ENCODE results near the gene PTPRT.

PTPRT gene

DNA sequence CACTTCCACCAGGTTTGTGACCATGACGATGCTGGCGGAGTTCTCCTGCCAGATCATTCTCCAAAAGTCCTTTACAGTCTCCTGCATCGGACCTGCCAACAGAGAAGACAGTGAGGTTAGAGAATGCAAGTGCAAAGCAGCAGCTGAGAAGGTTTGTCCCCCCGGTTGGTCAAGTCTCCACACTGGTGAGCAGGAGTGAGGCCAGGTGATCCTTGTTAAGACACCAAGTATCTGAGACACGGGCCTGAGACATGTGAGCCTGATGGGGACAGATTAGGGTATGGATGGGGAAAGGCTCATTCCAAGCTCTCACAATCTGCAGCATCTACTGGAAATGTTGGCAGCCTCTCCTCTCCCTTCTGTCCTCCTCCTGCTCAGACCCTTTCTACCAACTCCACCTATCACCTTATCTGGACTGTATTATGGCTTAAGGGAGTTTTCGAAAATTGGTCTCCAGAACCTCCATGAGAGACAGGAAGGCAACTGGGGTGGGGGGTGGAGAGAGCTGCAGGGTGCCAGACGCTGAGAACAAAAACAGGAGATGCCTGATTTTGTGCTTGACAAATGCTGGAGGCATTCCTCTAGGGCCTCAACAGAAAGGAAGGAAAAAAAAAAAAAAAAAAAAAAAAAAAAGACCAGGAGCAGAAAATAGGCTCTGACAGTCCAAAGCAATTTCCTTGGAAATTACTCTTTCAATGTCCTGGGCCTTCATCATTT lies 1071.1 kb downstream of the PTPRT start:
- Histone ChIP-seq H3K4me3 (ENCODE audit: low read depth in 1 of 5, low read length in 5 of 5) (no peak overlapping the region), H3K9me3 (ENCODE audit: control insufficient read depth in 5 of 5, low read length in 5 of 5) (no peaks in the 10 kb centered on the region), H3K4me1 (ENCODE audit: control insufficient read depth in 5 of 5, insufficient read depth in 5 of 5, low read length in 5 of 5) (no peaks in the 10 kb centered on the region), H3K36me3 (ENCODE audit: control insufficient read depth in 5 of 5, insufficient read depth in 5 of 5, low read length in 5 of 5) (no peaks in the 10 kb centered on the region), H3K27ac (ENCODE audit: low read depth, low read length) (no peak overlapping the region), H3K27me3 (ENCODE audit: control insufficient read depth in 5 of 5, insufficient read depth in 4 of 5, low read length in 5 of 5) (peaks cover 0 to 5% (median 0%) of the 10 kb centered on the region in 5 donors), H3K9ac (ENCODE audit: low read length in 5 of 5) (no peak overlapping the region)

GRCh38 chr20:42118001-42118400 lies 1071.7 kb downstream of the PTPRT start:
- Histone ChIP-seq H3K27me3 (ENCODE audit: control insufficient read depth in 5 of 5, insufficient read depth in 4 of 5, low read length in 5 of 5) (peaks cover 0 to 5% (median 0%) of the 10 kb centered on the region in 5 donors), H3K4me3 (ENCODE audit: low read depth in 1 of 5, low read length in 5 of 5) (no peak overlapping the region), H3K27ac (ENCODE audit: low read depth, low read length) (no peak overlapping the region), H3K9me3 (ENCODE audit: control insufficient read depth in 5 of 5, low read length in 5 of 5) (no peaks in the 10 kb centered on the region), H3K36me3 (ENCODE audit: control insufficient read depth in 5 of 5, insufficient read depth in 5 of 5, low read length in 5 of 5) (no peaks in the 10 kb centered on the region), H3K9ac (ENCODE audit: low read length in 5 of 5) (no peak overlapping the region), H3K4me1 (ENCODE audit: control insufficient read depth in 5 of 5, insufficient read depth in 5 of 5, low read length in 5 of 5) (no peaks in the 10 kb centered on the region)

- Histone ChIP-seq H3K27ac (ENCODE audit: low read depth, low read length) (no peak overlapping the region), H3K9ac (ENCODE audit: low read length in 5 of 5) (no peak overlapping the region), H3K4me1 (ENCODE audit: control insufficient read depth in 5 of 5, insufficient read depth in 5 of 5, low read length in 5 of 5) (no peaks in the 10 kb centered on the region), H3K36me3 (ENCODE audit: control insufficient read depth in 5 of 5, insufficient read depth in 5 of 5, low read length in 5 of 5) (no peaks in the 10 kb centered on the region), H3K27me3 (ENCODE audit: control insufficient read depth in 5 of 5, insufficient read depth in 4 of 5, low read length in 5 of 5) (peaks cover 0 to 3% (median 0%) of the 10 kb centered on the region in 5 donors), H3K4me3 (ENCODE audit: low read depth in 1 of 5, low read length in 5 of 5) (no peak overlapping the region), H3K9me3 (ENCODE audit: control insufficient read depth in 5 of 5, low read length in 5 of 5) (no peaks in the 10 kb centered on the region)
Measured at GRCh38 chr20:42113236-42113635, 1076.5 kb downstream of the PTPRT start.

GRCh38 chr20:42112161-42112560 lies 1077.5 kb downstream of the PTPRT start:
- Histone ChIP-seq H3K9me3 (ENCODE audit: control insufficient read depth in 5 of 5, low read length in 5 of 5) (no peaks in the 10 kb centered on the region), H3K27me3 (ENCODE audit: control insufficient read depth in 5 of 5, insufficient read depth in 4 of 5, low read length in 5 of 5) (peaks cover 0 to 3% (median 0%) of the 10 kb centered on the region in 5 donors), H3K27ac (ENCODE audit: low read depth, low read length) (no peak overlapping the region), H3K4me1 (ENCODE audit: control insufficient read depth in 5 of 5, insufficient read depth in 5 of 5, low read length in 5 of 5) (no peaks in the 10 kb centered on the region), H3K9ac (ENCODE audit: low read length in 5 of 5) (no peak overlapping the region), H3K36me3 (ENCODE audit: control insufficient read depth in 5 of 5, insufficient read depth in 5 of 5, low read length in 5 of 5) (no peaks in the 10 kb centered on the region), H3K4me3 (ENCODE audit: low read depth in 1 of 5, low read length in 5 of 5) (no peak overlapping the region)

GRCh38 chr20:42111349-42111748 lies 1078.4 kb downstream of the PTPRT start:
- Histone ChIP-seq H3K27ac (ENCODE audit: low read depth, low read length) (no peak overlapping the region), H3K27me3 (ENCODE audit: control insufficient read depth in 5 of 5, insufficient read depth in 4 of 5, low read length in 5 of 5) (peaks cover 0 to 3% (median 0%) of the 10 kb centered on the region in 5 donors), H3K4me1 (ENCODE audit: control insufficient read depth in 5 of 5, insufficient read depth in 5 of 5, low read length in 5 of 5) (no peaks in the 10 kb centered on the region), H3K36me3 (ENCODE audit: control insufficient read depth in 5 of 5, insufficient read depth in 5 of 5, low read length in 5 of 5) (no peaks in the 10 kb centered on the region), H3K4me3 (ENCODE audit: low read depth in 1 of 5, low read length in 5 of 5) (no peak overlapping the region), H3K9me3 (ENCODE audit: control insufficient read depth in 5 of 5, low read length in 5 of 5) (no peaks in the 10 kb centered on the region), H3K9ac (ENCODE audit: low read length in 5 of 5) (no peak overlapping the region)

- Histone ChIP-seq H3K9ac (ENCODE audit: low read length in 5 of 5) (no peak overlapping the region), H3K36me3 (ENCODE audit: control insufficient read depth in 5 of 5, insufficient read depth in 5 of 5, low read length in 5 of 5) (no peaks in the 10 kb centered on the region), H3K27me3 (ENCODE audit: control insufficient read depth in 5 of 5, insufficient read depth in 4 of 5, low read length in 5 of 5) (peaks cover 0 to 3% (median 0%) of the 10 kb centered on the region in 5 donors), H3K9me3 (ENCODE audit: control insufficient read depth in 5 of 5, low read length in 5 of 5) (no peaks in the 10 kb centered on the region), H3K4me1 (ENCODE audit: control insufficient read depth in 5 of 5, insufficient read depth in 5 of 5, low read length in 5 of 5) (no peaks in the 10 kb centered on the region), H3K4me3 (ENCODE audit: low read depth in 1 of 5, low read length in 5 of 5) (no peak overlapping the region), H3K27ac (ENCODE audit: low read depth, low read length) (no peak overlapping the region)
Measured at GRCh38 chr20:42110301-42110700, 1079.4 kb downstream of the PTPRT start.

DNA sequence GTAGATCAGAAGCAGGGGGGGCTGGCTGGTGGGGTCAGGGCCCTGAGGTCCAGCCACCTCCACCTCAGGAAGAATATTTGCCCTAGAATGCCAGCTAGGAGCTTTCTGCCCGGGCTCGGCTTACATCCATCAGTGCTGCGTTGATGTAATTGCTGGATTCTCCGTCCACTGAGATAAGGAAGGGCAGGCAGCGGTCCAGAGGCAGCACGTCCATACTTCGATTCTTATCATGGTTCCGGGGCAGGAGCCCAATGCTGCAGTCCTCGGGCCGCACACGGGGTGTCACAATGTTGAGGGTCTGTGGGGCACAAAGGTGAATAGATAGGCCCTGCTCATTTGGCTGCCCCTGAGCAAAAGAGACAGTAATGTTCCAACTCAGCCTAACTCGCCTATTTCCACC lies 1087.7 kb downstream of the PTPRT start:
- Histone ChIP-seq H3K9me3 (ENCODE audit: control insufficient read depth in 5 of 5, low read length in 5 of 5) (no peaks in the 10 kb centered on the region), H3K27ac (ENCODE audit: low read depth, low read length) (no peak overlapping the region), H3K4me3 (ENCODE audit: low read depth in 1 of 5, low read length in 5 of 5) (no peak overlapping the region), H3K27me3 (ENCODE audit: control insufficient read depth in 5 of 5, insufficient read depth in 4 of 5, low read length in 5 of 5) (peaks cover 0 to 3% (median 0%) of the 10 kb centered on the region in 5 donors), H3K4me1 (ENCODE audit: control insufficient read depth in 5 of 5, insufficient read depth in 5 of 5, low read length in 5 of 5) (no peaks in the 10 kb centered on the region), H3K9ac (ENCODE audit: low read length in 5 of 5) (no peak overlapping the region), H3K36me3 (ENCODE audit: control insufficient read depth in 5 of 5, insufficient read depth in 5 of 5, low read length in 5 of 5) (no peaks in the 10 kb centered on the region)

GRCh38 chr20:42100137-42100704 lies 1089.5 kb downstream of the PTPRT start:
- H3K4me1 ChIP-seq (ENCODE audit: control insufficient read depth in 5 of 5, insufficient read depth in 5 of 5, low read length in 5 of 5) = no peaks in the 10 kb centered on the region
- no peaks in the 10 kb centered on the region for H3K9me3 ChIP-seq (ENCODE audit: control insufficient read depth in 5 of 5, low read length in 5 of 5)
- H3K27me3 ChIP-seq (ENCODE audit: control insufficient read depth in 5 of 5, insufficient read depth in 4 of 5, low read length in 5 of 5) = peaks cover 0 to 3% (median 0%) of the 10 kb centered on the region in 5 donors
- no peak overlapping the region for H3K4me3 ChIP-seq (ENCODE audit: low read depth in 1 of 5, low read length in 5 of 5)
- no peaks in the 10 kb centered on the region for H3K36me3 ChIP-seq (ENCODE audit: control insufficient read depth in 5 of 5, insufficient read depth in 5 of 5, low read length in 5 of 5)
- H3K9ac ChIP-seq (ENCODE audit: low read length in 5 of 5) = no peak overlapping the region
- H3K27ac ChIP-seq (ENCODE audit: low read depth, low read length) = no peak overlapping the region

- Histone ChIP-seq H3K27ac (ENCODE audit: low read depth, low read length) (no peak overlapping the region), H3K4me1 (ENCODE audit: control insufficient read depth in 5 of 5, insufficient read depth in 5 of 5, low read length in 5 of 5) (no peaks in the 10 kb centered on the region), H3K9me3 (ENCODE audit: control insufficient read depth in 5 of 5, low read length in 5 of 5) (no peaks in the 10 kb centered on the region), H3K9ac (ENCODE audit: low read length in 5 of 5) (no peak overlapping the region), H3K4me3 (ENCODE audit: low read depth in 1 of 5, low read length in 5 of 5) (no peak overlapping the region), H3K27me3 (ENCODE audit: control insufficient read depth in 5 of 5, insufficient read depth in 4 of 5, low read length in 5 of 5) (peaks cover 0 to 3% (median 0%) of the 10 kb centered on the region in 5 donors), H3K36me3 (ENCODE audit: control insufficient read depth in 5 of 5, insufficient read depth in 5 of 5, low read length in 5 of 5) (no peaks in the 10 kb centered on the region)
Measured at GRCh38 chr20:42099101-42099500, 1090.6 kb downstream of the PTPRT start.

- Histone ChIP-seq H3K27ac (ENCODE audit: low read depth, low read length) (no peak overlapping the region), H3K9me3 (ENCODE audit: control insufficient read depth in 5 of 5, low read length in 5 of 5) (no peaks in the 10 kb centered on the region), H3K9ac (ENCODE audit: low read length in 5 of 5) (no peak overlapping the region), H3K36me3 (ENCODE audit: control insufficient read depth in 5 of 5, insufficient read depth in 5 of 5, low read length in 5 of 5) (no peaks in the 10 kb centered on the region), H3K4me3 (ENCODE audit: low read depth in 1 of 5, low read length in 5 of 5) (no peak overlapping the region), H3K27me3 (ENCODE audit: control insufficient read depth in 5 of 5, insufficient read depth in 4 of 5, low read length in 5 of 5) (peaks cover 0 to 3% (median 0%) of the 10 kb centered on the region in 5 donors), H3K4me1 (ENCODE audit: control insufficient read depth in 5 of 5, insufficient read depth in 5 of 5, low read length in 5 of 5) (no peaks in the 10 kb centered on the region)
Measured at GRCh38 chr20:42098418-42098817, 1091.3 kb downstream of the PTPRT start.
